Measurements from ENCODE around the gene PDP2.

The PDP2 gene

GRCh38 chr16:66920924-66921680 lies 40.8 kb downstream of the PDP2 start:
- H3K4me3 ChIP-seq (ENCODE audit: low read length in 2 of 2): no peak overlapping the region
- no peaks in the 10 kb centered on the region for H3K27me3 ChIP-seq (ENCODE audit: control insufficient read depth in 1 of 2, insufficient read depth in 2 of 2, low read length in 2 of 2)
- peak overlapping the region; percentile 60 for H3K27ac ChIP-seq (ENCODE audit: low read length)
- H3K36me3 ChIP-seq (ENCODE audit: control insufficient read depth in 2 of 2, insufficient read depth in 2 of 2, low read length in 2 of 2): peaks cover 4 to 6% of the 10 kb centered on the region in 2 donors
- H3K9ac ChIP-seq (ENCODE audit: low read length in 2 of 2): peak overlapping the region in 1 of 2 donors; percentile 13
- no peaks in the 10 kb centered on the region for H3K9me3 ChIP-seq (ENCODE audit: control insufficient read depth in 2 of 2, low read length in 2 of 2)
- peaks cover 61% of the 10 kb centered on the region for H3K4me1 ChIP-seq (ENCODE audit: control insufficient read depth, insufficient read depth, low read length)

DNA sequence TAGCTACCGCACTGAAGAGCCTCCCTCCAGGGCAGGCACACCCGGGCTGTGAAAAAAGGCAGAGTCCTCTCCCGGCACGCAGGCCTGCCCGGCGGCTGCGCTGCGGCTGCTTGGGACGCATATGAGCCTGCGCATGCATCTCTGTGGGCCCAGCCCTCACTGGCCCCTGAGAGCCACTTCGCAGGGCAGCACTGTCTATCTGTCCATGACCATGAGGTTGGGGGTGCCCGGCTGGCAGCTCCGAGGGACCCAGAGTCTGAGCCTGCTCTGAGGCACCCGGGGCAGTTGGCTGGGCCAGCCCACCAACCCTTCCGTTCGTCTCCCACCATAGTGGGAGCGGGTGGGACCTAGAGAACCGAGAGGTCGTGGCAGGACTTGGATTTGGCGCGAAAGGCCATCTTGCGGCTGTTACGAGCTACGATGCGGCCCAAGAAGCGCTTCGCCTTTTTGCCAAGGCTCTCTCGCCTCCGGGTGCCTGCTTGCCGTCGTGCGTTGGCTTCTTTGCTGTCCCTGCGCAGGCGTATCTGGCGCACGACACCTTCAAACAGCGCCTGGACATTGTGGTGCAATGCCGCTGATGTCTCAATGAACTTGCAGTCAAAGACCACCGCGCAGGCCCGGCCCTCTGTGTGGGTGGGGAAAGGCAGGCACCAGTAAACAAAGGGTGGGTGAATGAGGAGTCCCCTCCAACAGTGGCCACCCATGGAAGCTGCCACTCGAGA lies 41.6 kb downstream of the PDP2 start:
- Histone ChIP-seq H3K27me3 (ENCODE audit: control insufficient read depth in 1 of 2, insufficient read depth in 2 of 2, low read length in 2 of 2) (no peaks in the 10 kb centered on the region), H3K9me3 (ENCODE audit: control insufficient read depth in 2 of 2, low read length in 2 of 2) (no peaks in the 10 kb centered on the region), H3K4me3 (ENCODE audit: low read length in 2 of 2) (no peak overlapping the region), H3K4me1 (ENCODE audit: control insufficient read depth, insufficient read depth, low read length) (peaks cover 68% of the 10 kb centered on the region), H3K36me3 (ENCODE audit: control insufficient read depth in 2 of 2, insufficient read depth in 2 of 2, low read length in 2 of 2) (peaks cover 4 to 6% of the 10 kb centered on the region in 2 donors), H3K9ac (ENCODE audit: low read length in 2 of 2) (no peak overlapping the region), H3K27ac (ENCODE audit: low read length) (peak overlapping the region; percentile 60)

- Histone ChIP-seq H3K27me3 (ENCODE audit: control insufficient read depth in 1 of 2, insufficient read depth in 2 of 2, low read length in 2 of 2) (no peaks in the 10 kb centered on the region), H3K36me3 (ENCODE audit: control insufficient read depth in 2 of 2, insufficient read depth in 2 of 2, low read length in 2 of 2) (peaks cover 4 to 6% of the 10 kb centered on the region in 2 donors), H3K9me3 (ENCODE audit: control insufficient read depth in 2 of 2, low read length in 2 of 2) (no peaks in the 10 kb centered on the region), H3K27ac (ENCODE audit: low read length) (peak overlapping the region; percentile 69), H3K4me1 (ENCODE audit: control insufficient read depth, insufficient read depth, low read length) (peaks cover 82% of the 10 kb centered on the region), H3K9ac (ENCODE audit: low read length in 2 of 2) (peak overlapping the region; percentile 44 to 60), H3K4me3 (ENCODE audit: low read length in 2 of 2) (peak overlapping the region; percentile 45 to 81)
Observed at GRCh38 chr16:66923247-66923731, 43.0 kb downstream of the PDP2 start.

DNA sequence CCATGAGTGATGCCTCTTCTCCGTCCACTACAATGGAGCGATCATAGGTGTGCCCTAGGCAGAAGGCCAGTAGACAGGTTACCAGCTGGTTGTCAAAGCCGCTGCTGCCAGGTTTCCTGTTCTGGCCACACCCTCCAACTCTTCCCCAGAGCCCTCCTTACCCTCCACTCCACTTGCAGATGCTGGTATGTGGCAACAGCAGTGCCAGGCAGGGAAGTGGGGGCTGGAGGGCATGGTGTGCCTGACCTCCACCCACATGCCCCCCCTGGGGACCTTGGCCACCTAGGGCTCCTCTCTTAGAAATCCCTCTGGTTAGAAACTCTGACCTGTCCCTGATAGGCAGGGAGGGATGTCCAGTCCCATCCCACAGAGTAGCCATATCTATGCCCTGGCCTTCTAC lies 43.6 kb downstream of the PDP2 start:
- Histone ChIP-seq H3K4me3 (ENCODE audit: low read length in 2 of 2) (peak overlapping the region; percentile 45 to 81), H3K27ac (ENCODE audit: low read length) (peak overlapping the region; percentile 69), H3K36me3 (ENCODE audit: control insufficient read depth in 2 of 2, insufficient read depth in 2 of 2, low read length in 2 of 2) (peaks cover 4 to 6% of the 10 kb centered on the region in 2 donors), H3K9me3 (ENCODE audit: control insufficient read depth in 2 of 2, low read length in 2 of 2) (no peaks in the 10 kb centered on the region), H3K4me1 (ENCODE audit: control insufficient read depth, insufficient read depth, low read length) (peaks cover 85% of the 10 kb centered on the region), H3K27me3 (ENCODE audit: control insufficient read depth in 1 of 2, insufficient read depth in 2 of 2, low read length in 2 of 2) (no peaks in the 10 kb centered on the region), H3K9ac (ENCODE audit: low read length in 2 of 2) (peak overlapping the region; percentile 13 to 44)

DNA sequence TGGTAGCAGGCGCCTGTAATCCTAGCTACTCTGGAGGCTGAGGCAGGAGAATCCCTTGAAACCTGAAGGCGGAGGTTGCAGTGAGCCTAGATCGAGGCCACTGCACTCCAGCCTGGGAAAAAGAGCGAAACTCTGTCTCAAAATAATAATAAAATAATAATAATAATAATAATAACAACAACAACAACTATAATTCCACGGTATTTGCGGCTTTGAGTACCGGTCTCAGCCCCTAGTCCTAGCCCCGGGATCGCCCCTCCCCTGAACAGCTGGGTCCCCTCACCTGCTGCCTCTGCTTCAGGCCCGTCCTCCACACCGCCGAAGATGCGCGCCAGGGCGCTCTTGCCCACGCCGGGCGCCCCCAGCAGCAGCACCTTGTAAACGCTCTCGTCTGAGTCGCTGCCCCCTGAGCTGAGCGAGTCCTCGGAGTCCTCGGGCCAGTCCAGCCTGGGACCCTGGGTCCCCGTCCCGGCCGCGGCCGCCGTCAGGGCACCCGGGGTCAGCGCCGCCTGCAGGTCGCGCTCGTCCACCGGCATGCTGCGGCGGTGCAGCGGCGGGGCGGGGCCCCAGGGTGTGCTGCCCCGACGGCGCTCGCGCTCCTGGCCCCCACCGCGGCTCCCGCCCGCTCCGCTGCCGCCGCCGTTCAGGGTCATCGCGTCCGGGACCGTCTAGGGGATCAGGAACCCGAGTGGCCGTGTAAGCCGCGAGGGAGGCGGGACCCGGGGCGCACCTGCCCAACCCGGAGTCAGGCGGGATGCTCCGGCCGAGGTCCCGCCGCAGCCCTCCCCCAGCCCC lies 44.4 kb downstream of the PDP2 start:
- no peaks in the 10 kb centered on the region for H3K9me3 ChIP-seq (ENCODE audit: control insufficient read depth in 2 of 2, low read length in 2 of 2)
- peak overlapping the region; percentile 61 to 81 for H3K4me3 ChIP-seq (ENCODE audit: low read length in 2 of 2)
- peak overlapping the region; percentile 82 for H3K27ac ChIP-seq (ENCODE audit: low read length)
- H3K27me3 ChIP-seq (ENCODE audit: control insufficient read depth in 1 of 2, insufficient read depth in 2 of 2, low read length in 2 of 2): no peaks in the 10 kb centered on the region
- H3K9ac ChIP-seq (ENCODE audit: low read length in 2 of 2): peak overlapping the region; percentile 49 to 72
- H3K36me3 ChIP-seq (ENCODE audit: control insufficient read depth in 2 of 2, insufficient read depth in 2 of 2, low read length in 2 of 2): peaks cover 4 to 6% of the 10 kb centered on the region in 2 donors
- peaks cover 80% of the 10 kb centered on the region for H3K4me1 ChIP-seq (ENCODE audit: control insufficient read depth, insufficient read depth, low read length)

DNA sequence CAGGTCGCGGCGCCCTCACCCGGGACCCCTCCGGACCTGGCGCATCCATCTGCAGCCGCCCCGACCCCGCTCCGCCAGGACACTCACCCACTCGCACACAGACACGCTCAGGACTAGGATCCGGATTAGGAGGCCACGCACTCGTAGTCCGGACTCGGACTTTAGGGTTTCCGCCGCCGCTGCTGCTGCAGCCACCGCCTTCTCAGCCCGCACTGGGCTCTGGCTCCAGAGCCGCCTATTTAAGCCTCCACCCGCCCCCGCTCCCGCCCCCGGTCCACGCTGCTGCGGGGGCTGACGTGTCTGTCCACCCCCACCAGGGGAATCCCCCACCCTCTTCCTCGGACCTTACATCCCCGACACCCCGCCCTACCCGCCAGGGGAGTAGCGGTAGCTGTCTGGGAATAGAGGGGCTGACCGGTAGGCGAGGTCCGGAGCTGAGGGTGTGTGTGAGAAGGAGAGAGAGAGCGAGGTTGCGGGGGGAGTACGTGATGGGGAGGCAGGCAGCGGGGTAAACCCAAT lies 45.1 kb downstream of the PDP2 start, which contains the start of gene RRAD:
TSS of gene RRAD (minus strand) at position 214 of the 519 bp plus-strand sequence. CDS start 356 bp downstream, outside the sequence.
- Histone ChIP-seq H3K9me3 (ENCODE audit: control insufficient read depth in 2 of 2, low read length in 2 of 2) (no peaks in the 10 kb centered on the region), H3K4me1 (ENCODE audit: control insufficient read depth, insufficient read depth, low read length) (peaks cover 73% of the 10 kb centered on the region), H3K36me3 (ENCODE audit: control insufficient read depth in 2 of 2, insufficient read depth in 2 of 2, low read length in 2 of 2) (peaks cover 4 to 6% of the 10 kb centered on the region in 2 donors), H3K27ac (ENCODE audit: low read length) (peak within 1 kb of the TSS; percentile 82), H3K4me3 (ENCODE audit: low read length in 2 of 2) (peak within 1 kb of the TSS; percentile 61 to 81), H3K27me3 (ENCODE audit: control insufficient read depth in 1 of 2, insufficient read depth in 2 of 2, low read length in 2 of 2) (no peaks in the 10 kb centered on the region), H3K9ac (ENCODE audit: low read length in 2 of 2) (peak within 1 kb of the TSS; percentile 49 to 72)

DNA sequence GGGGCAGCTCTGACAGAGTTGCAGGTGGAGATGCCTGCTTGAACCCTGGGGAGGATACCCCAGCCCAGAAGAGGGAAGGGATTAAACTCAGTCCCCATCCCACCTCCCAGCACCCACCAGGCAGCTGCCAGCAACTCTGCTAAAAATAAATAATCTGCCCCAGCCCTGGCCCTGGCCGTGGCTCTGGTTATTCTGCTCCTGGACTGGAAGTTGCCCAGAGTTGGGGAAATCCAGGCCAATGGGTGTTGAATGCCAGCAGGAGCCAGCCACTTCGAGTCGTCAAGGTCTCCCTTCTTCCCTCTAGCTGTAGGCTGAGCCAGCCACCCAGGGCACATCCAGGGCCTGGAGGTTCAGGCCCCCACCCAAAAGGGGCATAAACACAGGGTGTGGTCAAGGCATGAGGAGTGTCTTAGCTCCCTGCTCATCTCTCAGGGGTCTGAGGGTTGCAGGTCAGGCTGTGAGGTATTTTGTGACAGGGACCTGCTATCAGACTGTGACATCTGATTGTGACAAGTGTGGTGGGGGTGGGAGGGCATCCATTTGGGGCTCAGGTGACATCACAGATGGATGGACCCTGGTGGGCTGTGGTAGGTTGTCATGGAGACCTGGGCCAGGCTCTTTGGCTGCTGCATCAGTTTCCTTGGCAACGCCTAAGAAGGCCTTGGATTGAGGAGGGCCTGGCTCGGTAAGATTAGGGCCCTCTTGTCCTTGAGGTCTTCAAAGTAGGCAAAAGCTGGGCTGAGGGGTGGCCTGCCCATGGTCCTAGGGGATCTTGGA lies 46.0 kb downstream of the PDP2 start:
- peak overlapping the region; percentile 24 to 66 for H3K9ac ChIP-seq (ENCODE audit: low read length in 2 of 2)
- H3K27me3 ChIP-seq (ENCODE audit: control insufficient read depth in 1 of 2, insufficient read depth in 2 of 2, low read length in 2 of 2): no peaks in the 10 kb centered on the region
- no peaks in the 10 kb centered on the region for H3K9me3 ChIP-seq (ENCODE audit: control insufficient read depth in 2 of 2, low read length in 2 of 2)
- peaks cover 0 to 8% of the 10 kb centered on the region in 2 donors for H3K36me3 ChIP-seq (ENCODE audit: control insufficient read depth in 2 of 2, insufficient read depth in 2 of 2, low read length in 2 of 2)
- peak overlapping the region; percentile 82 for H3K27ac ChIP-seq (ENCODE audit: low read length)
- peak overlapping the region in 1 of 2 donors; percentile 81 for H3K4me3 ChIP-seq (ENCODE audit: low read length in 2 of 2)
- H3K4me1 ChIP-seq (ENCODE audit: control insufficient read depth, insufficient read depth, low read length): peaks cover 64% of the 10 kb centered on the region

DNA sequence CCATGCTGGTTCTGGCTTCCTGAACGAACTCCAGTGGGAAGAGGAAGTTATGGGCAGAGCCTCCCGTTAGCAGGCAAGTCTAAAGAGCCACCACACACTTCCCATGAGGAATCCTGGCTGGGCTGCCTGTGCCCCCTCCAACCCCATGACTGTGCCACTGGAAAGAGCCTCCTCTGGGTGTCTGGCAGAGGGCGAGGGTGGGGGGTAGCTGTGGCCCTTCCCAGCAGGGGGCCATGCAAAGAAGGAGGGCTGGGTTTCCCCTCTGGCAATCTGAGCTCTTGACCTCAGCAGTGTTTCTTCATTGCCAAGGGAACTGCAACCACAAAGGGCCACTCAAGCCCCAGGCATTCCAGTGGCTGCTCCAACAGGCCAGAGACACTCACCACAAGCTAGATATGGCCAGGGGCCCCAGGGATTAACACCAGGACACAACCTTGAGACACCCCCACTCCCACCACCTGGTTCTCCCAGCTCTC lies 46.7 kb downstream of the PDP2 start:
- H3K27ac ChIP-seq (ENCODE audit: low read length): peak overlapping the region; percentile 82
- no peak overlapping the region for H3K4me3 ChIP-seq (ENCODE audit: low read length in 2 of 2)
- peak overlapping the region in 1 of 2 donors; percentile 29 for H3K9ac ChIP-seq (ENCODE audit: low read length in 2 of 2)
- no peaks in the 10 kb centered on the region for H3K27me3 ChIP-seq (ENCODE audit: control insufficient read depth in 1 of 2, insufficient read depth in 2 of 2, low read length in 2 of 2)
- H3K36me3 ChIP-seq (ENCODE audit: control insufficient read depth in 2 of 2, insufficient read depth in 2 of 2, low read length in 2 of 2): peaks cover 0 to 14% of the 10 kb centered on the region in 2 donors
- no peaks in the 10 kb centered on the region for H3K9me3 ChIP-seq (ENCODE audit: control insufficient read depth in 2 of 2, low read length in 2 of 2)
- H3K4me1 ChIP-seq (ENCODE audit: control insufficient read depth, insufficient read depth, low read length): peaks cover 58% of the 10 kb centered on the region

GRCh38 chr16:66927918-66928649 lies 47.8 kb downstream of the PDP2 start:
- peak overlapping the region; percentile 24 for H3K27ac ChIP-seq (ENCODE audit: low read length)
- H3K9me3 ChIP-seq (ENCODE audit: control insufficient read depth in 2 of 2, low read length in 2 of 2): no peaks in the 10 kb centered on the region
- no peak overlapping the region for H3K4me3 ChIP-seq (ENCODE audit: low read length in 2 of 2)
- peaks cover 0 to 17% of the 10 kb centered on the region in 2 donors for H3K36me3 ChIP-seq (ENCODE audit: control insufficient read depth in 2 of 2, insufficient read depth in 2 of 2, low read length in 2 of 2)
- H3K27me3 ChIP-seq (ENCODE audit: control insufficient read depth in 1 of 2, insufficient read depth in 2 of 2, low read length in 2 of 2): no peaks in the 10 kb centered on the region
- no peak overlapping the region for H3K9ac ChIP-seq (ENCODE audit: low read length in 2 of 2)
- peaks cover 56% of the 10 kb centered on the region for H3K4me1 ChIP-seq (ENCODE audit: control insufficient read depth, insufficient read depth, low read length)
